Measurements from ENCODE around the gene PLXDC2.
"Not testable (repeated sequence)": the region's sequence is repeated elsewhere in the genome, so short reads cannot be mapped to it uniquely, and the experiment has no call there.

The PLXDC2 gene

GRCh38 chr10:20133669-20134189 lies 317.5 kb downstream of the PLXDC2 start:
- no peak for DNase-seq

- no peak for DNase-seq
Measured at GRCh38 chr10:20142311-20142710, 326.1 kb downstream of the PLXDC2 start.

GRCh38 chr10:20144268-20144667 lies 328.0 kb downstream of the PLXDC2 start:
- DNase-seq: no peak

- DNase-seq: no peak
Measured at GRCh38 chr10:20146004-20146403, 329.8 kb downstream of the PLXDC2 start.

- no peak for DNase-seq
Measured at GRCh38 chr10:20147684-20148083, 331.5 kb downstream of the PLXDC2 start.

GRCh38 chr10:20156511-20156910 lies 340.3 kb downstream of the PLXDC2 start:
- no peak for DNase-seq

GRCh38 chr10:20157314-20157713 lies 341.1 kb downstream of the PLXDC2 start:
- no peak for DNase-seq

GRCh38 chr10:20158086-20158485 lies 341.9 kb downstream of the PLXDC2 start:
- DNase-seq: no peak

- no peak for DNase-seq
Measured at GRCh38 chr10:20162123-20162522, 345.9 kb downstream of the PLXDC2 start.

GRCh38 chr10:20166096-20166675 lies 350.0 kb downstream of the PLXDC2 start:
- DNase-seq: no peak

- DNase-seq: no peak
Measured at GRCh38 chr10:20170661-20171060, 354.4 kb downstream of the PLXDC2 start.

- no peak for DNase-seq
Measured at GRCh38 chr10:20173046-20173445, 356.8 kb downstream of the PLXDC2 start.

- no peak for DNase-seq
Measured at GRCh38 chr10:20175719-20176118, 359.5 kb downstream of the PLXDC2 start.

GRCh38 chr10:20180766-20181165 lies 364.5 kb downstream of the PLXDC2 start:
- DNase-seq: no peak

- DNase-seq: no peak
Measured at GRCh38 chr10:20181434-20181833, 365.2 kb downstream of the PLXDC2 start.

GRCh38 chr10:20185116-20185515 lies 368.9 kb downstream of the PLXDC2 start:
- no peak for DNase-seq

- not testable (repeated sequence) for DNase-seq
Measured at GRCh38 chr10:20191392-20191791, 375.2 kb downstream of the PLXDC2 start.

- DNase-seq: no peak
Measured at GRCh38 chr10:20195076-20195475, 378.8 kb downstream of the PLXDC2 start.

- no peak for DNase-seq
Measured at GRCh38 chr10:20200758-20201157, 384.5 kb downstream of the PLXDC2 start.

- DNase-seq: no peak
Measured at GRCh38 chr10:20202337-20202736, 386.1 kb downstream of the PLXDC2 start.

- no peak for DNase-seq
Measured at GRCh38 chr10:20207653-20208052, 391.4 kb downstream of the PLXDC2 start.

GRCh38 chr10:20209098-20209497 lies 392.9 kb downstream of the PLXDC2 start:
- DNase-seq: not testable (repeated sequence)

- no peak for DNase-seq
Measured at GRCh38 chr10:20215547-20216152, 399.4 kb downstream of the PLXDC2 start.

- no peak for DNase-seq
Measured at GRCh38 chr10:20221356-20221755, 405.1 kb downstream of the PLXDC2 start.

- DNase-seq: no peak
Measured at GRCh38 chr10:20228729-20229128, 412.5 kb downstream of the PLXDC2 start.

Measured in NCI-H2171 (cell line).